K562 treated with DMSO at 1 percent for 48 hours (cell line): Measurements from ENCODE around the gene ELANE. TPM values are rescaled to one million over a fixed set of nuclear protein-coding genes. Genes with fewer than 3 reads are reported as not detected.

Experiments
- total RNA-seq: library from RNA; unstranded; fragments of 300-600 nt; gene quantifications from 2 replicates; pipeline ENCODE4 v1.2.3, GENCODE V29; 2022; ENCODE audit warnings: low replicate concordance; ENCODE audit errors: extremely low read depth

Gene ELANE
- total RNA-seq: not detected in 2 replicates

DNA sequence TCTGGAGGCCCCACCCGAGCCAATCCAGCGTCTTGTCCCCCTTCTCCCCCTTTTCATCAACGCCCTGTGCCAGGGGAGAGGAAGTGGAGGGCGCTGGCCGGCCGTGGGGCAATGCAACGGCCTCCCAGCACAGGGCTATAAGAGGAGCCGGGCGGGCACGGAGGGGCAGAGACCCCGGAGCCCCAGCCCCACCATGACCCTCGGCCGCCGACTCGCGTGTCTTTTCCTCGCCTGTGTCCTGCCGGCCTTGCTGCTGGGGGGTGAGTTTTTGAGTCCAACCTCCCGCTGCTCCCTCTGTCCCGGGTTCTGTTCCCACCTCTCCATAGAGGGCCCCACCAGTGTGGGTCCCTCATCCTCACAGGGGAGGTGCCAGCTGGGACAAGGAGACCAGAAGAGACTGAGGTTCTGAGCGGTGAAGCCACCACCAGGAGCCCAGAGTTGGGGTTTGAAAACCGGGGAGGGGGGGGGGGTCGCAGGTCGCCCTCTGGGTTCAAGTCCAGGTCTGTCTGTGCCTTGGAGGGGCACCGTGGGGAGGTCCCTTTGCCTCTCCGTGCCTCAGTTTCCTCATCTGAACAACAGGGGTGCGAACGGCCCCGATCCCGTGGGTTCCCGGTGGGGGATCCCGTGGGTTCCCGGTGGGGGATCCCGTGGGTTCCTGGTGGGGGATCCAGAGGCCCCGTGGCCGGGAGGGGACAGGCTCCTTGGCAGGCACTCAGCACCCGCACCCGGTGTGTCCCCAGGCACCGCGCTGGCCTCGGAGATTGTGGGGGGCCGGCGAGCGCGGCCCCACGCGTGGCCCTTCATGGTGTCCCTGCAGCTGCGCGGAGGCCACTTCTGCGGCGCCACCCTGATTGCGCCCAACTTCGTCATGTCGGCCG is at the start of gene ELANE:
Gene ELANE (plus strand): TSS at position 168 of the 878 bp plus-strand sequence. CDS start 26 bp downstream, at position 194.

GRCh38 chr19:821825-822503 is 30.1 kb upstream of the ELANE start, which contains the start of gene PLPPR3:
Gene PLPPR3, minus strand, starts transcription at chr19:821955. Its CDS starts 396 bp downstream, at chr19:821559.

GRCh38 chr19:827710-828321 is 24.3 kb upstream of the ELANE start, which contains the start of gene AZU1:
Gene AZU1, plus strand, starts transcription at chr19:827837. Its CDS starts 10 bp downstream, at chr19:827847.

DNA sequence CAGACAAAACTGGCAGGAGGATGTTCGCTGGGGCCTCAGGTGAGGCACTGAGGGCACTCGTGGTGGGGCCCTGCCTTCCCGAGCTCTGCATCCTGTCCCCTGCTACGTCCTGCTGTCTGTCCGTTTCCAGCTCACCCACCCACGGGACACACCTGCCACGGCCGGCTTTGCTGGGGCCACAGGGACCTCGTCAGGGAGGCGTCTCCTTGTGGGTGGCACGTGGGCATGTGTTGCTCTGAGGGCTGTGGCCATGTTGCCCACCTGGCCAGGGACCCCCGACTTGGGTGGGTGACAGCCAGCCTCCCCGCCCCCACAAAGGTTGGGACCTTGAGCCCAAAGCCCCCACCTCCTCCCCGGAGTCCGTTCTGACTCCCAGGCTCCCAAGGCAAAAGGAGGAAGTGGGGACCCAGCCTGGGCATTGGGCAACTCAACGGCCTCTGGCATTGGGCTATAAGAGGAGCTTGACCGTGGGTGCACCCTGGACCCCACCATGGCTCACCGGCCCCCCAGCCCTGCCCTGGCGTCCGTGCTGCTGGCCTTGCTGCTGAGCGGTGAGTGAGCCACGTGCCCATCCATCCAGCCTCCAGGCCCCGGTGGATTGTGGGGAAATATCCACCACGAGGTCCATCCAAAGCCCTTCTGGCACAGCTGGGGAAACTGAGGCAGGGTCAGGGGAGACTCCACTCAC is 11.4 kb upstream of the ELANE start, which contains the start of gene PRTN3:
Gene PRTN3 (plus strand): TSS at position 481 of the 688 bp plus-strand sequence. CDS start 10 bp downstream, at position 491.

DNA sequence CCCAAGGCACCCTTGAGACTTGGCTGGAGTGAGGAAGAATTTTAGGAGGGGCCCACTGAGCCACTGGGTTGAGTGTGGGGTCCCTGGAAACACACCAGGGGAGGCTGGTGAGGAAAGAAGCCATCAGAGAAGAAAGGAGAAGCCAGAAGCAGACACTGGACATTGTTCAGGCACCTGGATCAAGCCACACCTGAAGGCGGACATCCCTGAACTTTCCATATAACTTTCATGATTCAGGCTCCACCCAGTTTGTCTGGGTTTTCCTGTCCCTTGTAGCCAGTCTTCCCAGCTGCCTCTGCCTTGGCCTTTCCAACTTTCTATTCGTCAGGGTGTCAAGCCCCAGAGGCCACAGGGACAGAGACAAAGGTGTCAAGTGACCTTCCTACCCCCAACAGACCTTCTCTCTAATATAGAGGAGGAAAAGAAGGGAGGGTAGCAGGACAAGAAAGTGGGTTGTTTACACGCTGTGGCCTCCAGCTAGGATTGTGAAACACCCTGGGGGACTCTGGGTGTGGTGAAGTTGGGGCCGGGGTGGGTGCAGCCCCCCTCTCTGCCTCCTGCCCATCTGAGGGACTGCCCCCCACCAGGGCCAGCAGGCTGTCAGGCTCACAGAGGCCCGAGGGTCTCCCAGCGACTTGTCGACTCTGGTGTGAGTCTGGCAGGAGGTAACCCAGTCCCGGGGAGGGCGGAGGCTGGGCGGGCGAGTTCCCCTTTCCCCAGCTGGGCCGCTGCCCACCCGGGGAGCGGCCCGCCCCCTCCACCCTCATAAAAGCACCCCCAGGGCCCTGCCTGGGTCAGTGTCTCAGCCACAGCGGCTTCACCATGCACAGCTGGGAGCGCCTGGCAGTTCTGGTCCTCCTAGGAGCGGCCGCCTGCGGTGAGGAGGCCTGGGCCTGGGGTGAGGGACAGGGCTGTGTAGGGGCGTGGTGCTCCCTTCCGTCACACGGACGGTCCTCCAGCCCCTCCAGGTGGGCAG is 7.1 kb downstream of the ELANE start, which contains the start of gene CFD:
Gene CFD (plus strand): TSS at position 797 of the 976 bp plus-strand sequence. CDS start 26 bp downstream, at position 823.

GRCh38 chr19:892894-893689 is 41.0 kb downstream of the ELANE start, which contains the start of the genes MED16 and RNU6-9:
Gene MED16, minus strand, starts transcription at chr19:893187. Its CDS starts 2,056 bp downstream, at chr19:891131.
Gene RNU6-9, plus strand, starts transcription at chr19:893484.

Other genes with a start within 250 kb of the ELANE start
- gene POLRMT, start 218.8 kb upstream of the ELANE start, total RNA-seq: 676 TPM in 1 of 2 replicates, not detected in the other
- not detected in 2 replicates for gene FGF22, start 212.4 kb upstream of the ELANE start, total RNA-seq
- 251 TPM in 1 of 2 replicates, not detected in the other for gene RNF126, start 189.1 kb upstream of the ELANE start, total RNA-seq
- not detected in 2 replicates for gene FSTL3, start 175.9 kb upstream of the ELANE start, total RNA-seq
- not detected in 2 replicates for gene PRSS57, start 156.9 kb upstream of the ELANE start, total RNA-seq
- gene PALM, start 143.4 kb upstream of the ELANE start, total RNA-seq: not detected in 2 replicates
- gene MISP, start 101.2 kb upstream of the ELANE start, total RNA-seq: not detected in 2 replicates
- 250 TPM in 1 of 2 replicates, not detected in the other for gene PTBP1, start 54.9 kb upstream of the ELANE start, total RNA-seq
- gene PLPPR3, start 30.3 kb upstream of the ELANE start, total RNA-seq: not detected in 2 replicates
- not detected in 2 replicates for gene AZU1, start 24.5 kb upstream of the ELANE start, total RNA-seq
- not detected in 2 replicates for gene PRTN3, start 11.3 kb upstream of the ELANE start, total RNA-seq
- gene CFD, start 7.4 kb downstream of the ELANE start, total RNA-seq: not detected in 2 replicates
- not detected in 2 replicates for gene MED16, start 40.9 kb downstream of the ELANE start, total RNA-seq
- gene RNU6-9, start 41.2 kb downstream of the ELANE start, total RNA-seq: not detected in 2 replicates
- gene R3HDM4, start 60.9 kb downstream of the ELANE start, total RNA-seq: not detected in 2 replicates
- gene KISS1R, start 65.0 kb downstream of the ELANE start, total RNA-seq: not detected in 2 replicates
- not detected in 2 replicates for gene ARID3A, start 73.7 kb downstream of the ELANE start, total RNA-seq
- not detected in 2 replicates for gene WDR18, start 132.0 kb downstream of the ELANE start, total RNA-seq
- not detected in 2 replicates for gene GRIN3B, start 148.1 kb downstream of the ELANE start, total RNA-seq
- gene TMEM259, start 168.8 kb downstream of the ELANE start, total RNA-seq: 230 TPM in 1 of 2 replicates, not detected in the other
- not detected in 2 replicates for gene RNU6-2, start 169.2 kb downstream of the ELANE start, total RNA-seq
- gene CNN2, start 174.3 kb downstream of the ELANE start, total RNA-seq: not detected in 2 replicates
- gene ABCA7, start 187.8 kb downstream of the ELANE start, total RNA-seq: 154 TPM in 1 of 2 replicates, not detected in the other
- gene ARHGAP45, start 214.9 kb downstream of the ELANE start, total RNA-seq: 355 TPM in 1 of 2 replicates, not detected in the other
- gene POLR2E, start 243.1 kb downstream of the ELANE start, total RNA-seq: 472 TPM in 1 of 2 replicates, not detected in the other